ENCODE results near the gene FANCC.
A peak's percentile ranks its signal among the peaks of the same experiment; 100 is the strongest.

FANCC gene

DNA sequence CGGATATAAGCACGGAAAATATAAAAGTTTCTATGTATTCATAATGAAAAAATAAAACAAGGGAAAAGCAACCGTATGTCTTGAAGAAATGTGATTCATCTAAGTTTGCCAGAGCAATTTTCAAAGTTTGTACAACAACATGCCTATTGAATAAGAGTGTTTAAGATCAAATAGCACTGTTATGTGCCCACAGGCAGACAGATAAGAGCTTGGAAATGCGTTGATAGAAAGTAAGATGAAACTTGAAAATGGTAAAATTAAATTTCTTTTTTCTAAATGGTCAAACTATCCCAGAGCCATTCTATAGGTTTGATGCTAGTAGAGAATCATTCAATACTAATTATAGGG, 189.4 kb downstream of the FANCC start:
- no peak for DNase-seq (ENCODE audit: low spot score)
- TF ChIP-seq, protein P1, sequence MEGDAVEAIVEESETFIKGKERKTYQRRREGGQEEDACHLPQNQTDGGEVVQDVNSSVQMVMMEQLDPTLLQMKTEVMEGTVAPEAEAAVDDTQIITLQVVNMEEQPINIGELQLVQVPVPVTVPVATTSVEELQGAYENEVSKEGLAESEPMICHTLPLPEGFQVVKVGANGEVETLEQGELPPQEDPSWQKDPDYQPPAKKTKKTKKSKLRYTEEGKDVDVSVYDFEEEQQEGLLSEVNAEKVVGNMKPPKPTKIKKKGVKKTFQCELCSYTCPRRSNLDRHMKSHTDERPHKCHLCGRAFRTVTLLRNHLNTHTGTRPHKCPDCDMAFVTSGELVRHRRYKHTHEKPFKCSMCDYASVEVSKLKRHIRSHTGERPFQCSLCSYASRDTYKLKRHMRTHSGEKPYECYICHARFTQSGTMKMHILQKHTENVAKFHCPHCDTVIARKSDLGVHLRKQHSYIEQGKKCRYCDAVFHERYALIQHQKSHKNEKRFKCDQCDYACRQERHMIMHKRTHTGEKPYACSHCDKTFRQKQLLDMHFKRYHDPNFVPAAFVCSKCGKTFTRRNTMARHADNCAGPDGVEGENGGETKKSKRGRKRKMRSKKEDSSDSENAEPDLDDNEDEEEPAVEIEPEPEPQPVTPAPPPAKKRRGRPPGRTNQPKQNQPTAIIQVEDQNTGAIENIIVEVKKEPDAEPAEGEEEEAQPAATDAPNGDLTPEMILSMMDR (IDR thresholded peaks at IDR 0.05; ENCODE audit: extremely low read depth, missing control alignments), result no peak

DNA sequence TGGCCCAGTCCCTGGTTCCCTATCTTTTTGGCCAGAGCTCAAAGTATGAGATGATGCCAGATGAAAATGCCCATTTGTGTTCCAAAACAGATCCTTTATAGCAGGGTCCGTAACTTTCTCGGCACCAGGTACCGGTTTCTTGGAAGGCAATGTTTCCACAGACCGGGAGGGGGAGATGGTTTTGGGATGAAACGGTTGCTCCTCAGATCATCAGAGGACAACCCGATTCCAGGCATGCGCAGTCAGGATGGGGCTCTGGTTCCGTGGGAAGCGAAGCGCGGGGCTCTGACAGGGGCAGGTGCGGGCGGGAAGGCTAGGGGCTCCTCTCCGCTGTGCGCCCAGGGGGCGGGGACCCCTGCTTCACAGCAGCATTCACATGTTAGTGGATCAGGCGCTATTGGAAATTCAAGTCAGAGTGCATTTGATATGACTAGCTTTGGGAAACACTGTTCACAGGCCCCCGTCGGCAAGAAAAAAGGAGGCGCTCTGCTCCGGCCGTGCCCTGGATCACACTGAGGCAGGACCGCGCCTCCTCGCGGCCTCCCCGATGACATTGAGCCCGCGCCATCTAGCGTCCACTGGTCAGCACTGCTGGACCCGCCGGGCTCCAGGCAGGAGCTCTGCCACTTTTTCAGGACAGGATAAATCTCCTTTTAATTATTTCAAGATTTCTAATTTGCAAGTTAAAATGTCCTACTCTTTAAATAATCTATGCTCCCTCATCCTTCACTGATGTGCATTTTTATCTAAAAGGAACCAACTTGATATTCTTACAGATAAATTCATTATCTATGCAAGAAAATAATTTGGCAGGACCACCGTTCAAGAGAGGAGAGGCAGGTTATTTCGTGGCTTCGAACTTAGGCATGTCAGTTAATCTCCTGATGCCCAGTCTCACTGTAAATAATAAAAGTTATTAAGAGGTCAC, 190.0 kb downstream of the FANCC start:
- TF ChIP-seq, protein P1 (IDR thresholded peaks at IDR 0.05; ENCODE audit: extremely low read depth, missing control alignments), result peak; percentile 99
- DNase-seq (ENCODE audit: low spot score), result peak; percentile 82

DNA sequence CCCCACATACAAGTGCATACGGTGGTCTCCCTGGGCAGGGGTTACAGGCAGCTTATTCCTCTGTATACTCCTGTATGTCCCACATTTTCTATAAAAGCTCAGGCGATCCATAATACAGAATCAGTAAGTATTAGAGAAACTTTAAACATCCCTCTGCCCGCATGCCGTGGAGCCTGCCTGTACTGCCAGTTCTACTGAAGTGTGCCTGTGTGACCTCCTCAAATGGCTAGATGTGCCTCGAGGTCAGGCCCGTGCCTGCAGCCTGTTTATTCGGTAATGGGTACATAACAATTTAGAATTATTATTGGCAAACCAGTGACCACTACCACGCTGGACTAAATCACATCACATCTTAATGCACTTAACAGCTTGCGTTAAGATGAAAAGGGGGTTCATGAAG, 190.8 kb downstream of the FANCC start:
- DNase-seq (ENCODE audit: low spot score), result no peak
- TF ChIP-seq, protein P1 (IDR thresholded peaks at IDR 0.05; ENCODE audit: extremely low read depth, missing control alignments), result no peak

DNA sequence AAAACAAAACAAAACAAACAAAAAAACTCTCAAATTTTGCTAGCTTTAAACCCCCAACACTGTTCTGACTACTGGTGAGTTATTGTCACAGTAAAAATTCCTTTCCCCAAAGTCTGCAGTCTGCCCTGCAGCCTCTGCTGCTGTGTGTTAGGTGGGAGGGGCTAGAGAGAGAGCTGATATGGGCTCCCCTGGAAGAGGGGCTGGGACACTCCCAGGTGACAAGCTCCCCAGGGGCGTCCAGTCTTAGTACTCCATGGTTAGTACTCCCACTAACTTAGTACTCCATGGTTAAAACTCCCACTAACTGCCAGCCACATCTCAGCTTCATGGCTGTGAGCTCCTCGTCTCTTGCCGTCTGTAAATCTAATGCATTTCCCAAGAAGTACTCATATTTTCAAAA, 191.9 kb downstream of the FANCC start:
- no peak for DNase-seq (ENCODE audit: low spot score)
- TF ChIP-seq, protein P1 (IDR thresholded peaks at IDR 0.05; ENCODE audit: extremely low read depth, missing control alignments), result no peak

DNA sequence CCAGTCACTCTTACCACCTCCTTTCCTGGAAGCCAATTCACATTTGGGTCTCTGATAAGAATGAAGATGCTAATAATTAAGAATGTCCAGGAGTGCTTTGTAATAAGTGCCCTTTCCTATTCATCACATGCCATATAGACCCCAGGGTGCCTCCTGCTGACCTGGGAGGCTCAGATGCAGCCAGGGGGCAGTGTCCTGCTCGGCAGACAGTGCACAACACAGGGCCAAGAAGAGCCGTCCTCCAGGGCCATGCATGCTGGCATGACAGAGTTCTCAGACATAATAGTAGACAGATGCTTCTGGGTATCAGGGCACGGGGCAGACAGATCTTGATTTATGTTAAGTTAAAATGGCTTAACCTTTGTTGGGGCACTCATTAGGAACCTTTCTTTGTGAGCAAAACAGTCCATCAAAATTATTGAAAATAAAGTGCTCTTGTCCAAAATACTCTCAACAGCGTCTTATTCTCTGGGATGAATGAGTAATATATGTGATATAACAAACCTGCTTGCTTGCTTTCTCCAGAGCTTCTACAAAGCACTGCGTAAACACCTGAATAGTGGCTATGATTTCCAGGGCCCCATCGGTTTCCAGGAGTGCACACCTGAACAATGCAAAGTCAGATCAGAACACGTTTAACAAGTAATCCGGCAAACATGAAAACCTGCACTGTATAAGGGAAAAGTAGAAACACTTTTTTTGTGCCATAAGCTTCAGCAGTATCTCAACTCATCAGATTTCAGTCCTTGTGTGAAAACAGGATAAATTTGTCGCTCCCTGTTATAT, 192.7 kb downstream of the FANCC start:
- DNase-seq (ENCODE audit: low spot score), result no peak
- TF ChIP-seq, protein P1 (IDR thresholded peaks at IDR 0.05; ENCODE audit: extremely low read depth, missing control alignments), result no peak

DNA sequence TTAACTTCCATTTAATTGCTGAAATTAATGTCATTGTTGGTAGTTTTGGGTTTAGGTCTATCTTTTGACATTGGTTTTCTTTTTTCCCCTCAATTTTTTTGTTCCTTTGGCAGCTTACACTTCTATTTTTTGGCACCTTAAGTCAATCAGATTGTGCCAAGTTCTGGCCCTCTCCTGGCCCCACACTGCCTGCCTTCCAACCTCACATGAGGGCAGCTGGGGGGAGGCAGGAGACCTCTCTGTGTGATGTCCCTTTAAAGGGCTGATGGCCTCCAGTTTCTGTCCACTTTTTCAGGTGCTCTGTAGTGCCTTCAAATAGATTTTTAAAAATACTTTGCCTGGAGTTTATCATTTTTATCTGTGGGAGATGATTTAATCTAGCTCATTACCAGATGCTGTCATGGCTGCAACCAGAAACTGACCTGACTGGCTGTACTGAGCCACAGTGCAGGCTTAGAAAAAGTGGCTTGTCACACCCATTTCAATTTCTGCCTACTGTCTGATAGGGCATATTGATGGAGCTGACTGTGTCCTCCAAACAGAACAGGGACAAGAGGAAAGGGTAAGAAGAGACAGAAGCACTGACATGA, 196.6 kb downstream of the FANCC start:
- TF ChIP-seq, protein P1 (IDR thresholded peaks at IDR 0.05; ENCODE audit: extremely low read depth, missing control alignments), result no peak
- no peak for DNase-seq (ENCODE audit: low spot score)

DNA sequence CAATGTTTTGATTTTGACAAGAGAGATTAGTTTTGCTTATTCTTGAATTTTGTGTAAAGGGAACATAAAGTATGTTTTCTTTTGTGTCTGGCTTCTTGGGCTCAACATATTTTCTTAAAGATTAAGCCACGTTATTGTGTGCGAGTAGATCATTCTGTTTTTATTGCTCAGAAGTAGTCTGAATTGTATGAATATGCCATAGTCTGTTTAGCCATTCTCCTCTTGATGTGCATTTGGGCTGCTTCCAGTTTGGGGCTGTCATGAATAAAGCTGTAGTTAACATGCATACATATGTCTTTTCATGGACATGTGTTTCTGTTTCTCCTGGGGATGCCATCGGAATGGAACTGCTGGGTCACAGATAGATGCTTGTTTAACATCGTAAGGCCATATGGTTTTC, 198.9 kb downstream of the FANCC start:
- TF ChIP-seq, protein P1 (IDR thresholded peaks at IDR 0.05; ENCODE audit: extremely low read depth, missing control alignments), result no peak
- no peak for DNase-seq (ENCODE audit: low spot score)

Data from GM20000 (cell line).